Hepatocyte (in vitro differentiated cells): Measurements from ENCODE around the gene DHCR24.

ENCODE experiments used
- EZH2 ChIP-seq: fragments of 200-600 bp; sonication (generic); IDR thresholded peaks from 2 replicates; pipeline ENCODE4 v1.6.1; 2016; ENCODE audit warnings: antibody characterized with exemption, mild to moderate bottlenecking, borderline replicate concordance
- EZH2phosphoT487 ChIP-seq: fragments of 200-600 bp; sonication (generic); IDR thresholded peaks from one replicate; pipeline ENCODE4 v1.6.1; 2018; ENCODE audit warnings: antibody characterized with exemption, mild to moderate bottlenecking, low read depth, moderate library complexity; ENCODE audit not compliant: unreplicated experiment, severe bottlenecking
- TF ChIP-seq, protein P1 (sequence below): fragments of 200-600 bp; sonication (generic); IDR thresholded peaks from 2 replicates; pipeline ENCODE4 v1.5.1; 2016; ENCODE audit warnings: antibody characterized with exemption, mild to moderate bottlenecking; ENCODE audit not compliant: poor library complexity

DNA sequence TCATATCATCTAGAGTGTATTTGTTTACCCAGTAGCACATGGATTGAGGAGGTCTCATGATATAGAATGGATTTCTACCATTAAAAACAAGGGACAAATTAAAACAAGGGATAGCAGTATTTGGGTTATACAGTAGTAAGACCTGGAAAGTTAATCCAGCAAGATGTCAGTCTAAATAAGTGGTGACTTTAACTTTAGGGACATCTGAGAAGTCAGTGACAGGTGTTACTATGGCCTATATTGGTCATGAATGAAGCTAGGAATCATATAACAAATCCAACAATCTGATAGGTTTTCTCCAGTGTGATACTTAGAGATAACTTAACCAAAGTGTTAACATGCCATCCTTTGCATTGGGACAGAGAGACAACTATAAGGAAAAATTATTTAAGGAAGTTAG lies 42.7 kb upstream of the DHCR24 start:
- TF ChIP-seq, protein P1, sequence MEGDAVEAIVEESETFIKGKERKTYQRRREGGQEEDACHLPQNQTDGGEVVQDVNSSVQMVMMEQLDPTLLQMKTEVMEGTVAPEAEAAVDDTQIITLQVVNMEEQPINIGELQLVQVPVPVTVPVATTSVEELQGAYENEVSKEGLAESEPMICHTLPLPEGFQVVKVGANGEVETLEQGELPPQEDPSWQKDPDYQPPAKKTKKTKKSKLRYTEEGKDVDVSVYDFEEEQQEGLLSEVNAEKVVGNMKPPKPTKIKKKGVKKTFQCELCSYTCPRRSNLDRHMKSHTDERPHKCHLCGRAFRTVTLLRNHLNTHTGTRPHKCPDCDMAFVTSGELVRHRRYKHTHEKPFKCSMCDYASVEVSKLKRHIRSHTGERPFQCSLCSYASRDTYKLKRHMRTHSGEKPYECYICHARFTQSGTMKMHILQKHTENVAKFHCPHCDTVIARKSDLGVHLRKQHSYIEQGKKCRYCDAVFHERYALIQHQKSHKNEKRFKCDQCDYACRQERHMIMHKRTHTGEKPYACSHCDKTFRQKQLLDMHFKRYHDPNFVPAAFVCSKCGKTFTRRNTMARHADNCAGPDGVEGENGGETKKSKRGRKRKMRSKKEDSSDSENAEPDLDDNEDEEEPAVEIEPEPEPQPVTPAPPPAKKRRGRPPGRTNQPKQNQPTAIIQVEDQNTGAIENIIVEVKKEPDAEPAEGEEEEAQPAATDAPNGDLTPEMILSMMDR: no peak
- TF ChIP-seq EZH2 (no peak), EZH2phosphoT487 (no peak)
